Stomach (tissue), 9 donors: ENCODE data around the gene CHMP3. TPM values are rescaled to one million over a fixed set of nuclear protein-coding genes. Genes with fewer than 3 reads are reported as not detected.

Experiments
- DNase-seq, 2 donors: peaks; one replicate each; pipeline versions ENCODE4 v3.0.0 to v3.0.0-alpha.2; 2013 to 2019
- H3K27ac ChIP-seq, 5 donors: fragments of 200-600 bp in 4 of 5; sonication (generic) in 4 of 5; one replicate each; pipeline ENCODE4 v1.5.1; 2013 to 2019; ENCODE audit warnings: mild to moderate bottlenecking in 1 of 5, moderate library complexity in 1 of 5
- H3K27me3 ChIP-seq, 3 donors: fragments of 200-600 bp; sonication (generic); one replicate each; pipeline ENCODE4 v1.5.1; 2017 to 2019; ENCODE audit warnings: mixed run types in 1 of 3
- H3K36me3 ChIP-seq, 4 donors: fragments of 200-600 bp; sonication (generic); 1 replicate in 3 of 4; 2 replicates in 1 of 4; pipeline ENCODE4 v1.5.1; 2016 to 2019
- H3K4me1 ChIP-seq, 4 donors: fragments of 200-600 bp; sonication (generic); one replicate each; pipeline ENCODE4 v1.5.1; 2016 to 2019
- H3K4me3 ChIP-seq, 4 donors: fragments of 200-600 bp; sonication (generic) in 3 of 4; one replicate each; pipeline ENCODE4 v1.5.1; 2016 to 2019; ENCODE audit warnings: mild to moderate bottlenecking in 1 of 4
- H3K9me3 ChIP-seq, 4 donors: fragments of 200-600 bp; sonication (generic); one replicate each; pipeline ENCODE4 v1.5.1; 2016 to 2019
- EP300 ChIP-seq: sonication (generic); formaldehyde crosslinking; IDR thresholded peaks from one replicate; pipeline ENCODE4 v1.6.1; 2017; ENCODE audit warnings: antibody characterized with exemption
- POLR2A ChIP-seq, 4 donors: fragments of 450-650 bp; IDR thresholded peaks; one replicate each; pipeline ENCODE4 v1.6.1; 2016; ENCODE audit warnings: antibody characterized with exemption in 4 of 4, control low read depth in 2 of 4, mild to moderate bottlenecking in 1 of 4, moderate library complexity in 1 of 4
- POLR2AphosphoS5 ChIP-seq, 3 donors: sonication (generic); formaldehyde crosslinking; IDR thresholded peaks; one replicate each; pipeline ENCODE4 v1.6.1; 2016; ENCODE audit warnings: antibody characterized with exemption in 3 of 3
- whole genome bisulfite sequencing, 5 donors: extraction: QIAGEN DNeasy Blood & Tissue Kit in 3 of 5; methylation state at CpG; one replicate each; pipeline versions ENCODE4 v1.1.5 to v1.1.7; 2013 to 2018; 5-methylcytosine and 5-hydroxymethylcytosine counted together
- intact Hi-C: fragments of 100-400 bp; cut with DNase I; formaldehyde crosslinking; loops from one replicate; pipeline ENCODE4 v1.15.1; 2023; ENCODE audit warnings: low total_unique reads
- polyA plus RNA-seq, 3 donors: library from polyadenylated mRNA; stranded (reverse); fragments of 200-250 nt; gene quantifications; one replicate each; pipeline ENCODE4 v1.2.3, GENCODE V29; 2013
- total RNA-seq, 5 donors: library from RNA; depleted of rRNA; stranded (reverse); fragments of >200 nt; gene quantifications; one replicate each; pipeline versions ENCODE4 v1.1.0 to v1.2.3, GENCODE V29; 2014 to 2016
- TF ChIP-seq, protein P1 (sequence below), 7 experiments: fragments of 450-650 bp in 4 of 7; fragments of 200-600 bp in 3 of 7; sonication (generic) in 3 of 7; IDR thresholded peaks; one replicate each; pipeline ENCODE4 v1.5.1; 2016 to 2019; ENCODE audit warnings: antibody characterized with exemption in 7 of 7, control low read depth in 2 of 7, mild to moderate bottlenecking in 1 of 7
- donor health status: healthy with polysubstance abuse.
- donor health status: Bipolar disorder and iron deficiency.
- donor health status: healthy.

The CHMP3 gene
- total and polyA plus RNA-seq, 8 donors = 25.7 to 158 (median 87.4) TPM

- Histone ChIP-seq H3K36me3 (no peaks in the 10 kb centered on the region), H3K27me3 (no peaks in the 10 kb centered on the region), H3K27ac (no peak overlapping the region), H3K4me1 (no peaks in the 10 kb centered on the region), H3K9me3 (no peaks in the 10 kb centered on the region), H3K4me3 (no peak overlapping the region)
- 90 to 94% (median 92%) methylated on average over 2 of the region's 2 CpGs for WGBS, 5 donors
- no peak for DNase-seq
- TF ChIP-seq POLR2AphosphoS5 (IDR thresholded peaks at IDR 0.05) (no peak), POLR2A (IDR thresholded peaks at IDR 0.05) (no peak), EP300 (no peak)
- TF ChIP-seq, protein P1, sequence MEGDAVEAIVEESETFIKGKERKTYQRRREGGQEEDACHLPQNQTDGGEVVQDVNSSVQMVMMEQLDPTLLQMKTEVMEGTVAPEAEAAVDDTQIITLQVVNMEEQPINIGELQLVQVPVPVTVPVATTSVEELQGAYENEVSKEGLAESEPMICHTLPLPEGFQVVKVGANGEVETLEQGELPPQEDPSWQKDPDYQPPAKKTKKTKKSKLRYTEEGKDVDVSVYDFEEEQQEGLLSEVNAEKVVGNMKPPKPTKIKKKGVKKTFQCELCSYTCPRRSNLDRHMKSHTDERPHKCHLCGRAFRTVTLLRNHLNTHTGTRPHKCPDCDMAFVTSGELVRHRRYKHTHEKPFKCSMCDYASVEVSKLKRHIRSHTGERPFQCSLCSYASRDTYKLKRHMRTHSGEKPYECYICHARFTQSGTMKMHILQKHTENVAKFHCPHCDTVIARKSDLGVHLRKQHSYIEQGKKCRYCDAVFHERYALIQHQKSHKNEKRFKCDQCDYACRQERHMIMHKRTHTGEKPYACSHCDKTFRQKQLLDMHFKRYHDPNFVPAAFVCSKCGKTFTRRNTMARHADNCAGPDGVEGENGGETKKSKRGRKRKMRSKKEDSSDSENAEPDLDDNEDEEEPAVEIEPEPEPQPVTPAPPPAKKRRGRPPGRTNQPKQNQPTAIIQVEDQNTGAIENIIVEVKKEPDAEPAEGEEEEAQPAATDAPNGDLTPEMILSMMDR (IDR thresholded peaks at IDR 0.05) = no peak
- intact Hi-C loops = no loop called here
Observed at GRCh38 chr2:86577817-86578456, 14.7 kb upstream of the CHMP3 start.

DNA sequence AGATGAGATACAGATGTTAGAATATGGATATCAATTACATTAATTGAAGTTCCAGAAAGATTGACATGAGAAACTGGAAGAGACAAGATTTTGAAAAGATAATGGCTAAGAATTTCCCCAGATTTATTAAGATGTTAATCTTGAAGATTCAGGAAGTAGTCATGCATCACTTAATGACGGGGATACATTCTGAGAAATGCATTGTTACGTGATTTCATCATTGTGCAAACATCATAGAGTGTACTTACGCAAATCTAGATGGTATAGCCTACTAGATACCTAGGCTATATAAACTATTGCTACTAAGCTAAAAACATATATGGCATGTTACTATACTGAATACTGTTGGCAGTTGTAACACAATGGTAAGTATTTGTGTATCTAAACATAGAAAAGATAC lies 6.8 kb upstream of the CHMP3 start:
- no peaks in the 10 kb centered on the region for H3K4me1 ChIP-seq
- no peak overlapping the region for H3K27ac ChIP-seq
- no peak overlapping the region for H3K4me3 ChIP-seq
- no peaks in the 10 kb centered on the region for H3K27me3 ChIP-seq
- TF ChIP-seq EP300 (no peak), POLR2AphosphoS5 (IDR thresholded peaks at IDR 0.05) (no peak), POLR2A (IDR thresholded peaks at IDR 0.05) (no peak)
- TF ChIP-seq, protein P1 (IDR thresholded peaks at IDR 0.05) = no peak
- no peaks in the 10 kb centered on the region for H3K36me3 ChIP-seq
- H3K9me3 ChIP-seq = no peaks in the 10 kb centered on the region
- 61 to 77% (median 73%) methylated on average over 3 of the region's 3 CpGs for WGBS, 5 donors
- no peak for DNase-seq
- intact Hi-C loops = no loop called here

GRCh38 chr2:86566821-86567190 lies 3.6 kb upstream of the CHMP3 start:
- peaks cover 5 to 13% (median 11%) of the 10 kb centered on the region in 4 donors for H3K4me1 ChIP-seq
- DNase-seq = no peak
- no peaks in the 10 kb centered on the region for H3K9me3 ChIP-seq
- H3K27me3 ChIP-seq = no peaks in the 10 kb centered on the region
- intact Hi-C loops = no loop called here
- H3K27ac ChIP-seq = no peak overlapping the region
- no peak overlapping the region for H3K4me3 ChIP-seq
- H3K36me3 ChIP-seq = no peaks in the 10 kb centered on the region
- TF ChIP-seq POLR2A (IDR thresholded peaks at IDR 0.05) (no peak), POLR2AphosphoS5 (IDR thresholded peaks at IDR 0.05) (no peak), EP300 (no peak)
- TF ChIP-seq, protein P1 (IDR thresholded peaks at IDR 0.05) = no peak

GRCh38 chr2:86566158-86566820 lies 3.0 kb upstream of the CHMP3 start:
- peak in 1 of 2 donors; percentile 37 for DNase-seq
- intact Hi-C loops = no loop called here
- H3K9me3 ChIP-seq = no peaks in the 10 kb centered on the region
- no peak overlapping the region for H3K27ac ChIP-seq
- peaks cover 11 to 18% (median 16%) of the 10 kb centered on the region in 4 donors for H3K4me1 ChIP-seq
- TF ChIP-seq, protein P1 (IDR thresholded peaks at IDR 0.05) = no peak
- no peak for TF ChIP-seq POLR2AphosphoS5 (IDR thresholded peaks at IDR 0.05)
- TF ChIP-seq EP300 = no peak
- TF ChIP-seq POLR2A (IDR thresholded peaks at IDR 0.05) = no peak
- 46 to 59% (median 56%) methylated on average over 6 of the region's 6 CpGs for WGBS, 5 donors
- no peaks in the 10 kb centered on the region for H3K27me3 ChIP-seq
- H3K36me3 ChIP-seq = no peaks in the 10 kb centered on the region
- no peak overlapping the region for H3K4me3 ChIP-seq
